Retinal pigment epithelial cell (primary cell): ENCODE data around the gene NTN3.

Experiments used
- DNase-seq: peaks from one replicate; pipeline ENCODE4 v3.0.0-alpha.2; 2010; ENCODE audit warnings: low read depth
- H3K4me3 ChIP-seq: 2 replicates; pipeline ENCODE4 v1.5.1; 2011; ENCODE audit warnings: mild to moderate bottlenecking, low read length, control low read depth, moderate library complexity
- TF ChIP-seq, protein P1 (sequence below): conservative IDR thresholded peaks from 2 replicates; pipeline ENCODE4 v1.5.1; 2011; ENCODE audit warnings: low read depth, low read length, control low read depth, inconsistent platforms

Gene NTN3

DNA sequence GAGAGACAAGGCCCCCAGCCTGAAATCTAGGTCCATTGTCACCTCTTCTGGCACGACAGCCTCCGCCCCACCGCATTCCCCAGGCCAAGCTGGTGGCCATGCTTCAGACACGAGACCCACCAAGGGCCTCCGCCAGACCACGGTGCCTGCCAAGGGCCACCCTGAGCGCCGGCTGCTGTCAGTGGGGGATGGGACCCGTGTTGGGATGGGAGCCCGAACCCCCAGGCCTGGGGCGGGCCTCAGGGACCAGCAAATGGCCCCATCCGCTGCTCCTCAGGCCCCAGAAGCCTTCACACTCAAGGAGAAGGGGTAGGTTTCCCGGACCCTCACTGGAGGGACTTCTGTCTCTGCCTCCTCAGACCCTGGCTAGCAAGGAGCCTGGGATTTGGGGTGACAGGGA is 10.2 kb upstream of the NTN3 start:
- no peak overlapping the region for H3K4me3 ChIP-seq
- TF ChIP-seq, protein P1, sequence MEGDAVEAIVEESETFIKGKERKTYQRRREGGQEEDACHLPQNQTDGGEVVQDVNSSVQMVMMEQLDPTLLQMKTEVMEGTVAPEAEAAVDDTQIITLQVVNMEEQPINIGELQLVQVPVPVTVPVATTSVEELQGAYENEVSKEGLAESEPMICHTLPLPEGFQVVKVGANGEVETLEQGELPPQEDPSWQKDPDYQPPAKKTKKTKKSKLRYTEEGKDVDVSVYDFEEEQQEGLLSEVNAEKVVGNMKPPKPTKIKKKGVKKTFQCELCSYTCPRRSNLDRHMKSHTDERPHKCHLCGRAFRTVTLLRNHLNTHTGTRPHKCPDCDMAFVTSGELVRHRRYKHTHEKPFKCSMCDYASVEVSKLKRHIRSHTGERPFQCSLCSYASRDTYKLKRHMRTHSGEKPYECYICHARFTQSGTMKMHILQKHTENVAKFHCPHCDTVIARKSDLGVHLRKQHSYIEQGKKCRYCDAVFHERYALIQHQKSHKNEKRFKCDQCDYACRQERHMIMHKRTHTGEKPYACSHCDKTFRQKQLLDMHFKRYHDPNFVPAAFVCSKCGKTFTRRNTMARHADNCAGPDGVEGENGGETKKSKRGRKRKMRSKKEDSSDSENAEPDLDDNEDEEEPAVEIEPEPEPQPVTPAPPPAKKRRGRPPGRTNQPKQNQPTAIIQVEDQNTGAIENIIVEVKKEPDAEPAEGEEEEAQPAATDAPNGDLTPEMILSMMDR = no peak

DNA sequence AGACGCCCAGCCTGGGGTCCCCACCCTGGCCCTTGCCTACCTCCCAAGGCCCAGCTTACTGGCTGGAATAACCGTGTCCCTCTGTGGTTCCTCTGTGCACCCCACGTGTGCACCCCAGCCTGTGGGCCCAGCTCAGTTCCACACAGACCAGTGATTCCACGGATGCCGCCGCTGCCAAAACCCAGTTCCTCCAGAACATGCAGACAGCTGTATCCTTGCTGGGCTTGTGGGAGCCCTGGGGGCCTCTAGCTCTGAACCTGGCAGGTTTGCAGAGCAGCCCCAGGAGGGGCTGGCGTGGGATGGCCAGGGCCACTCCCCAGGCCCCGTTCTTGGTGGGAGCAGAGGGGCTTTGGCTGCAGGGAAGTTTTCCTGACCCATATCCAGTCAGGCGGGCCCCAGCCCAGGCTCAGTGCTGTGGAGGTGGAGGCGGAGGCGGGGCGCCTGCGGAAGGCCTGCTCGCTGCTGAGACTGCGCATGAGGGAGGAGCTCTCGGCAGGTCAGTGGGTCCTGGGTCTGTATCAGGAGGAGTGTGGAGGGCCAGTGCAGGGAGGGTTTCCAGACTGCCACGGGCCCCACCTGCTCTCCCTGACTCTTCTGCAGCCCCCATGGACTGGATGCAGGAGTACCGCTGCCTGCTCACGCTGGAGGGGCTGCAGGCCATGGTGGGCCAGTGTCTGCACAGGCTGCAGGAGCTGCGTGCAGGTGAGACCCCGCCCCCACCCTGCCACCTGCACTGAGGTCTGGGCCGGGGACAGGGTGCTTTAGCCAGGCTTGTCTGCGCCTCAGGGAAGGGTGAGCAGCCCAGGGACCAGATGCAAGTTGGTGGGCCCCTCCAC is 8.8 kb upstream of the NTN3 start:
- DNase-seq = no peak
- TF ChIP-seq, protein P1 = no peak
- no peak overlapping the region for H3K4me3 ChIP-seq

More for the DNA sequence above, 10.2 kb upstream of the NTN3 start:
- DNase-seq = no peak

DNA sequence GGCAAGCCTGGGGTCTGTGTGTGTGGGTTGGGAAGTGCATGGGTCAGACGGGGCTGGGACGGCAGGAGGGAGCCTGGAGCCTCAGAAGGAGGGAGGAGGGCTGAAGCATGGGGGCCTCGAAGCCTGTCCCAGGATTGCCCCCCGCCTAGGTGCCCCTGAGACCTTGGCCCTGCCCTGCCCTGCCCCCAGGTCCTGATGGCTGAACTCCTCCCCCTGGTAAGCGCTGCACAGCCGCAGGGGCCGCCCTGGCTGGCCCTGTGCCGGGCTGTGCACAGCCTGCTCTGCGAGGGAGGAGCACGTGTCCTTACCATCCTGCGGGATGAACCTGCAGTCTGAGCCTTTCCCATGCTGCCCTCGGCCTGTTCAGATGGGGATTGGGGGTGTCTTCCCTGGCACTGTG is 6.8 kb upstream of the NTN3 start:
- TF ChIP-seq, protein P1 = no peak
- no peak overlapping the region for H3K4me3 ChIP-seq
- no peak for DNase-seq

DNA sequence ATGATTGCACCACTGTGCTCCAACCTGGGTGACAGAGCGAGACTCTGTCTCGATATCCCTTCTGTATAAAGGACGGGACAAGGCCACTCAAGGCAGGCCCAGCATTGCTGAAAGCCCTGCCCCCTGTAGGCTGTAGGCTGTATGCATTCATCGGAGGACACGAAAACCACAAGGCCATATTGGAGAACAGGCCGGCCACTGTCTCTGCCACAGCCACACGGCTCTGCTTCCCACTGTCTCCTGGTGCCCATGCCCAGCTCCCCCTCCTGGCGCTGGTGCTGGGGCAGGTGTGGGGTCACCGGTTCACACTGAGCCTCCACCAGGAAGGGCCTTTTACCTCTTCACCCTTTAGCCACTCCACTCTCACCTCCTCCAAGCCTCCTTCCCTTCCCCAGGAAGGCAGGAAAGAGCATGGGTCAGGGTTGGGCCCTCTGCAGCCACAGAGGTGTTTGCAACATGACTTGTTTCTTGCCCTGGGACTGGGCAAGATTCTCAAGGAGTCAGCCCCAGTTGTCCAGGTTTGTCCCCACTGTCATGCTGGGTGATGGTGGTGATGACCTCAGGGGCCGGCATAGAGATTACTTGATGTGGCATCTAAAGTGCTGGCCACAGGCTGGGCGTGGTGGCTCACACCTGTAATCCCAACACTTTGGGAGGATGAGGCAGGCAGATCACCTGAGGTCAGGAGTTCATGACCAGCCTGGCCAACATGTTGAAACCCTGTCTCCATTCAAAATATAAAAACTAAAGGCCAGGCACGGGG is 5.3 kb upstream of the NTN3 start:
- TF ChIP-seq, protein P1 = peak; percentile 37
- no peak for DNase-seq
- H3K4me3 ChIP-seq = no peak overlapping the region

DNA sequence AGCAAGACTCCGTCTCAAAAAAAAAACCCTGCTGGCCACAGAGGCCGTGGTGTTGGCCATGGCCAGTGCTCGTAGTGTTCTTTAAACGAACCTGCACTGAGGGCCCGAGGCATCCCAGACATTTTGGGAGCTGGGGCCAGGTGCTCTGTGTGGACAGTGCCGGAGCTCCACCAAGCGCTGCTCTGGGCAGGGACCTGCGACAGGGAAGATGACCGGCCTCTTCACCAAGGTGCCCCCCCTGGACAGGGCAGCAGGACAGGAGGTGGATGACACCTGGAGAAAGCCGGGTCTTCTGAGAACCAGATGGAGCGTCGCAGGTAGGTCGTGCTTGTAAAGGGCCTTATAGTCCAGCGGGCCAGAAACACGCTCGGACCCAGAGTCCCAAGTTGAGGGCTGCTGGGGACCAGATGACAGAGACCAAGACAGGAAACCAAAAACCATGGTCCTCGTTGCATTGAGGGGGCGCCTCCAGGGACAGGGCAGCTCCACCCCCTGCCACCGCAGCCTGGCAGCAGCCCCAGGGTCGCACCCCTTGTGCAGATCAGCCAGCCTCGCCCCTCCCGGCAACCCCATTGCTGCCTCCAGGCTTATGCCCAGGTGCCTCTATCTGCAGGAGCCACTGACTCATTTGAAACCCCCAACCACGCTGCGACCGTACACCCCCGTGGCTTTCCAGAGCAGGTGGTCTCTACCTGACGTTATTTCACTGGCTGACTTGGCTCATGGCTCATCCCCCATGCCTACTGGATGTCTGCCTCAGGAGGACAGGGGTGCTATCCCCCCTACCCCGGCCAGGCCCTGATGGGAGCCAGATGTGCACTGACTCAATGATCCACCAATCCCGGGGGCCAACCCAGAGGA is 4.2 kb upstream of the NTN3 start:
- no peak for DNase-seq
- TF ChIP-seq, protein P1 = no peak
- no peak overlapping the region for H3K4me3 ChIP-seq

DNA sequence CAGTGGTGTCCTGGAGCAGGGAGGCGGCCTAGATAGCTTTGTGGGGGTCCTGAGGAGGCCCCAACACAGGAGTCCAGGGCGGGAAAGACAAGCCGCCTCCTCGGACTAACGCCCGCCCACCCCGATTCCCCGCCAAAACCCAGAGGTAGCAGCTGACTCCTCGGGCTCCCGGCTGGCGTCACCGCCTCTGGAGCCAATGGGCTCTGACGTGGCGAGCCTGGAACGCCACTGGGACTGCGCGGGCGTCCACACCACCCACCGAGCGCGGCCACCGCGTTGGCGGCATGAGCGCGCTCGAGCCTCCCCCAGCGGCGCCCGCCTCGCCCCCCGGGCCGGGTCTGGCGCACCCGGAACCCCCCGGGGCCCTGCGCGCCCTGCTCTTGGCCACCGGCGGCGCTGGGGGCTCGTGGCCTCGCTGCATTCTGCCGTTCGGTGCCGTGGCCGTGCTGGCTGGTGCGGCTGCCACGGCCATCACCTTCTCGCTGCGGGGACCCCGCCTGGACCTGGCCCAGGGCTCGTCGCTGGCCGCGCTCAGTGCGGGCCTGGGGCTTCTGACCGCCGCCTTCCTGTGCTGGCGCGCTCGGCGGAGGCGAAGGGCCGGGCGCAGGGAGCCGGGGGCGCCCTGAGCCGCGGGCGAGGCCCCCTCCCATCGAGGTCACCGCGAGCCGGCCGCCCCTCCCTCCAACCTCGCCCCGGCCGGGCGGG is 3.4 kb upstream of the NTN3 start:
- DNase-seq = peak; percentile 15
- TF ChIP-seq, protein P1 = no peak

More for the DNA sequence above, 3.4 kb upstream of the NTN3 start:
- H3K4me3 ChIP-seq = peak overlapping the region; percentile 35
